Central memory CD8-positive, alpha-beta T cell (primary cell): ENCODE results near the gene OTUD5.

Source experiments
- ATAC-seq: fragments of 150-1000 bp; cut with Tn5 transposase; replicated peaks from 2 replicates; pipeline ENCODE4 v1.10.0; 2022; ENCODE audit warnings: mild to moderate bottlenecking, moderate FRiP score, moderate number of reproducible peaks; ENCODE audit not compliant: poor library complexity, severe bottlenecking; ENCODE audit errors: extremely low read depth
- DNase-seq, 2 donors: peaks; one replicate each; pipeline ENCODE4 v3.0.0; 2021; ENCODE audit warnings: low spot score in 2 of 2
- H3K27ac Mint-ChIP-seq: one replicate; pipeline ENCODE4 v1.8.0; 2022; ENCODE audit warnings: low read depth, mild to moderate bottlenecking, moderate library complexity, mixed read lengths
- H3K27me3 Mint-ChIP-seq: one replicate; pipeline ENCODE4 v1.8.0; 2022; ENCODE audit warnings: mixed read lengths
- H3K36me3 Mint-ChIP-seq: one replicate; pipeline ENCODE4 v1.8.0; 2022; ENCODE audit warnings: mild to moderate bottlenecking, moderate library complexity, mixed read lengths; ENCODE audit not compliant: insufficient read depth
- H3K4me1 Mint-ChIP-seq: one replicate; pipeline ENCODE4 v1.8.0; 2022; ENCODE audit warnings: mixed read lengths
- H3K4me3 Mint-ChIP-seq: one replicate; pipeline ENCODE4 v1.8.0; 2022; ENCODE audit warnings: mild to moderate bottlenecking, moderate library complexity, mixed read lengths
- H3K9me3 Mint-ChIP-seq: one replicate; pipeline ENCODE4 v1.8.0; 2022; ENCODE audit warnings: mixed read lengths

Gene OTUD5

GRCh38 chrX:48968377-48968776 lies 11.0 kb upstream of the OTUD5 start:
- Mint-ChIP-seq H3K27me3 (no peaks in the 10 kb centered on the region), H3K4me3 (no peak overlapping the region), H3K4me1 (peaks cover 10% of the 10 kb centered on the region), H3K36me3 (peaks cover 2% of the 10 kb centered on the region), H3K27ac (no peak overlapping the region), H3K9me3 (no peaks in the 10 kb centered on the region)
- ATAC-seq (no peak), DNase-seq (no peak)

- H3K36me3 Mint-ChIP-seq = peaks cover 3% of the 10 kb centered on the region
- H3K9me3 Mint-ChIP-seq = no peaks in the 10 kb centered on the region
- DNase-seq (no peak), ATAC-seq (no peak)
- no peaks in the 10 kb centered on the region for H3K27me3 Mint-ChIP-seq
- H3K4me1 Mint-ChIP-seq = peaks cover 10% of the 10 kb centered on the region
- H3K27ac Mint-ChIP-seq = no peak overlapping the region
- H3K4me3 Mint-ChIP-seq = no peak overlapping the region
Observed at GRCh38 chrX:48966796-48967579, 9.6 kb upstream of the OTUD5 start.

- Mint-ChIP-seq H3K36me3 (peaks cover 3% of the 10 kb centered on the region), H3K4me1 (peaks cover 3% of the 10 kb centered on the region), H3K27me3 (no peaks in the 10 kb centered on the region), H3K27ac (no peak overlapping the region), H3K4me3 (no peak overlapping the region), H3K9me3 (no peaks in the 10 kb centered on the region)
- no peak for DNase-seq
- ATAC-seq = no peak
Observed at GRCh38 chrX:48965959-48966358, 8.6 kb upstream of the OTUD5 start.

- no peaks in the 10 kb centered on the region for H3K9me3 Mint-ChIP-seq
- no peaks in the 10 kb centered on the region for H3K27me3 Mint-ChIP-seq
- H3K36me3 Mint-ChIP-seq = peaks cover 20% of the 10 kb centered on the region
- ATAC-seq (no peak), DNase-seq (no peak)
- H3K4me1 Mint-ChIP-seq = peaks cover 9% of the 10 kb centered on the region
- H3K27ac Mint-ChIP-seq = no peak overlapping the region
- no peak overlapping the region for H3K4me3 Mint-ChIP-seq
Observed at GRCh38 chrX:48961585-48962091, 4.2 kb upstream of the OTUD5 start.

- DNase-seq = no peak
- no peaks in the 10 kb centered on the region for H3K27me3 Mint-ChIP-seq
- peak overlapping the region; percentile 84 for H3K27ac Mint-ChIP-seq
- ATAC-seq = no peak
- H3K9me3 Mint-ChIP-seq = no peaks in the 10 kb centered on the region
- H3K4me1 Mint-ChIP-seq = peaks cover 15% of the 10 kb centered on the region
- H3K36me3 Mint-ChIP-seq = peaks cover 27% of the 10 kb centered on the region
- peak overlapping the region; percentile 45 for H3K4me3 Mint-ChIP-seq
Observed at GRCh38 chrX:48960291-48960690, 2.9 kb upstream of the OTUD5 start.

- H3K27me3 Mint-ChIP-seq = no peaks in the 10 kb centered on the region
- H3K27ac Mint-ChIP-seq = peak overlapping the region; percentile 100
- peaks cover 34% of the 10 kb centered on the region for H3K36me3 Mint-ChIP-seq
- ATAC-seq (no peak), DNase-seq (peak; percentile 14 to 20)
- H3K4me1 Mint-ChIP-seq = peaks cover 24% of the 10 kb centered on the region
- H3K4me3 Mint-ChIP-seq = peak overlapping the region; percentile 96
- H3K9me3 Mint-ChIP-seq = no peaks in the 10 kb centered on the region
Observed at GRCh38 chrX:48958635-48959094, 1.3 kb upstream of the OTUD5 start.

- Mint-ChIP-seq H3K27me3 (no peaks in the 10 kb centered on the region), H3K4me3 (peak overlapping the region; percentile 96), H3K9me3 (no peaks in the 10 kb centered on the region), H3K36me3 (peaks cover 34% of the 10 kb centered on the region), H3K4me1 (peaks cover 27% of the 10 kb centered on the region), H3K27ac (peak overlapping the region; percentile 100)
- DNase-seq (peak; percentile 82 to 93), ATAC-seq (peak; percentile 80)
Observed at GRCh38 chrX:48957827-48958634, 624 bp upstream of the OTUD5 start.

GRCh38 chrX:48956728-48957414 lies 536 bp downstream of the OTUD5 start:
- Mint-ChIP-seq H3K4me3 (peak overlapping the region; percentile 96), H3K27ac (peak overlapping the region; percentile 100), H3K36me3 (peaks cover 32% of the 10 kb centered on the region), H3K9me3 (no peaks in the 10 kb centered on the region), H3K4me1 (peaks cover 38% of the 10 kb centered on the region), H3K27me3 (no peaks in the 10 kb centered on the region)
- DNase-seq (peak; percentile 41 to 43), ATAC-seq (peak; percentile 19)

- Mint-ChIP-seq H3K36me3 (peaks cover 3% of the 10 kb centered on the region), H3K4me1 (peaks cover 33% of the 10 kb centered on the region), H3K4me3 (no peak overlapping the region), H3K9me3 (no peaks in the 10 kb centered on the region), H3K27ac (peak overlapping the region; percentile 35), H3K27me3 (no peaks in the 10 kb centered on the region)
- DNase-seq = no peak
- no peak for ATAC-seq
Observed at GRCh38 chrX:48948589-48948988, 8.8 kb downstream of the OTUD5 start.

GRCh38 chrX:48945517-48946348 lies 11.7 kb downstream of the OTUD5 start:
- H3K4me1 Mint-ChIP-seq = peaks cover 40% of the 10 kb centered on the region
- no peak for ATAC-seq
- H3K9me3 Mint-ChIP-seq = no peaks in the 10 kb centered on the region

GRCh38 chrX:48942895-48943294 lies 14.5 kb downstream of the OTUD5 start:
- H3K27ac Mint-ChIP-seq = peak overlapping the region; percentile 92

More at GRCh38 chrX:48945517-48946348, 11.7 kb downstream of the OTUD5 start:
- DNase-seq = peak in 1 of 2 donors; percentile 37
- Mint-ChIP-seq H3K4me3 (no peak overlapping the region), H3K27ac (no peak overlapping the region), H3K36me3 (peaks cover 10% of the 10 kb centered on the region), H3K27me3 (no peaks in the 10 kb centered on the region)

More at GRCh38 chrX:48942895-48943294, 14.5 kb downstream of the OTUD5 start:
- no peaks in the 10 kb centered on the region for H3K27me3 Mint-ChIP-seq
- H3K4me1 Mint-ChIP-seq = peaks cover 66% of the 10 kb centered on the region
- no peaks in the 10 kb centered on the region for H3K9me3 Mint-ChIP-seq
- ATAC-seq (no peak), DNase-seq (no peak)
- no peak overlapping the region for H3K4me3 Mint-ChIP-seq
- H3K36me3 Mint-ChIP-seq = peaks cover 19% of the 10 kb centered on the region
